COLO668 (cell line): ENCODE measurements around the gene RARRES2.
"Not testable (repeated sequence)": the region's sequence is repeated elsewhere in the genome, so short reads cannot be mapped to it uniquely, and the experiment has no call there.

Experiments
- DNase-seq: peaks from one replicate; lab custom pipeline; 2025; ENCODE audit not compliant: unreplicated experiment; lab: John Stamatoyannopoulos, UW

RARRES2 gene

DNA sequence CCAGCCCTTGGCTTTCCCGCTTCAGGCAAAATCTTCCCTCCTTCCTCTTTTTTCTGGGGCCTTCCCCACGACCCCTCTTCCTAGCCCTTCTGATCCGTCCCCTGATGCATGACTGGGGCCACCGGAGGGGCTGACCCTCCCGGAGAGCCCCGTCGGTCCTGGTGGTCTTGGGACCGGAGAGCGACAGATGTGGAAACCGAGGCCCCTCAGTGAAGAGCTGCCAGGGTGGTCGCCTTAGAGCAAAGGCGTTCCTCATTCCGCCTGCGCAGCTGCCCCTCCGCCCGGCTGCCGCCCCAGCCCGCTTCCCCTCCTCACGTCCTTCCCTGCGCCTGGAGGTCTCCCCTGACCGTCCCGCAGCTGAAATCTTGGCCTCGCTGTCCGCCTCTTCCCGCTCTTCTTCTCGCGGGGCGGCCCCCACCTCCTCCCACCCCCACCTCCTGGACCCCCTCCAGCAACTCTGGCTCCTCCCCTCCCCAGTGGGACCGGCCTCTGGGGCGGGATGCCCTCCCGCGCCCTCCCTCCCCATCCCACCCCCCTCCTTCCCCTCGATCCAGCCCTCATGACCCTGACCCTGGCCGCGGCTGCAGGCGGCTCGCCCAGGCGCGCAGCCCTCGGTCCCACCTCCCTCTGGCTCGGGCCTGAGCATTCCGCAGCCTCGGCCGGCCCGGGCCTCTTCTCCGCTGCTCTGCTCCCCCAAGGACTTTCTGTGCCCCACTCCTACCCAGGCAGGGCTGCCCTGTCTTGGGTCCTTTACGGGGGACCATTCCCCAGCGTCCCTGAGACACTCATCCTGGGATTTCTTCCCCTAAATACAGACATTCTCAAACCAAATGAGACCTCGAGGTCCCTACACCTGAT lies at the start of gene RARRES2:
TSS of gene RARRES2 (minus strand) at position 367 of the 858 bp plus-strand sequence. CDS start 1,020 bp downstream, outside the sequence.
- no peak for DNase-seq

DNA sequence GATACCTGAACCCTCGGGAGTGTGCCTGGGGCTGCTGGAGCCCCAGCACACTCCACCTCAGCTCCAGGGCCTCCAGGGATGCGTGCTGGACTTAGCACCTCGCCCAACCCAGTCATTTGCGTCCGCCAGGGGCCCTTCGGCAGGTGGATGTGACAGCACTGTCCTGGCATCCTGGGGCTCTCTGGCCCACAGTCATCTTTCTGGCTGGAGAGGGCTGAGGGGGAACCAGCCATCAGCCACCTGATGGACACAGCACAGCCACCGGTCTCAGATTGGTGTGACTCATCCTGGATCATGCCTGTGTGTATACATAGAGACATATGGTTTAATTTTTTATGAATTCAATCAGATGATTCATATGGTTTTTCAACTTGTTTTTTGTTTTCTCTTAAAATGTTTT lies 48.8 kb upstream of the RARRES2 start:
- DNase-seq: no peak

DNA sequence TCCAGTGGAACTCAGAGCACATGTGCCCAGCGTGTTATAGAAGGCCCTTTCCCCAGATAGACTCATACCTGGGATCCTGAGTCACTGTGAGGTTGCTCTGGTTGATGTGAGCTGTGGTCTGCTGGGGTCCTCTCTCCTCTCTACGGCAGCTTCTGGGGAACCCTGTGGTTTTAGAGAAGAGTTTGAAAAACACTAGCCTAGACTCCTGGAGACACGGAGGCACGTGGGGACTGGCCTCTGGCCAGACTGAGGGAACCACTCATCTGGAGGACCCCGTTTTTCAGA lies 48.0 kb upstream of the RARRES2 start:
- DNase-seq: no peak

GRCh38 chr7:150388709-150389531 lies 47.5 kb upstream of the RARRES2 start:
- no peak for DNase-seq

- no peak for DNase-seq
Observed at GRCh38 chr7:150388306-150388705, 46.9 kb upstream of the RARRES2 start.

- not testable (repeated sequence) for DNase-seq
Observed at GRCh38 chr7:150385884-150386283, 44.5 kb upstream of the RARRES2 start.

- peak; percentile 55 for DNase-seq
Observed at GRCh38 chr7:150385302-150385723, 43.9 kb upstream of the RARRES2 start.

DNA sequence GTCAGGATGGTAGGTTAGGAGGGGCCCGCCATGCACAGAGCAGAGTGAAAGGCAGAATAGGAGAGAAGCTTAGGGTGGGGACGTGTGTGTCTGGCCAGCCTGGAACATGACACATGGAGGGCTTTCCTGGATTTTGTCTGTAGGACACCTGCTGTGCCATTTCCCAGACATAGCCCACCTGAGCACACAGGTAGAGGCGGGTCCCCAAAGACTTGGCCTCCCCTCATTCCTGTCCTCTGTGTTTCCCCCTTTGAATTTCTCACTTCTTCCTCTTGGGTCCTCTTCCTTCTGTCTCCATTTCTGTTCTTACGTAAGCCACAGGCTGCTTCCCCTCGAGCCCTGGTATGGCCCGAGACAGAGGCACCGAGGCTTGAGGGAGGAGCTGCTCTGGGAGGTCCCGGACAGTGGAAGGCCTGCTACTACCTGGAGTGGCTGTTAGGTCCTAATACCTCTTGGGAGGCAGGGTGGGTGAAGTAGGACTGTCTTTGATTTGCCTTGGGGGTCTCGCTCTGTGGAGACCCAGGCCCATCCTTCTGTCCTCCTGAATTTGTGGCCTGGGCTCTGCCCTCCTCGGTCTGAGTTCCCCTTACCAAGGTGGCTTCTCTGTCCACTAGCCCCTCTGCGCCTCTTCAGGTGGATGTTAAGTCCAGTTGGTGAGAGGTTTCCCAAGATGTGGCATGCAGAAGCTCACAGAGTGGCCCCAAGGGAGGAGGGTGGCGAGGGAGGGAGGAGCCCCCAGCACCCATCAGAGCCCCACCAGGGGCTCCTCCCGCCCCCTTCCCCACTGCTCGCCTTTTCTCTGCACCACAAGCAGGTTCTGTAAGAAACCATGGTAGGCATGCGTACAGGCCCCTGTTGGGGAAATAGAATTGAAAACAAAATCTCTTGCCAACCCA lies 43.2 kb upstream of the RARRES2 start:
- no peak for DNase-seq

- peak; percentile 96 for DNase-seq
Observed at GRCh38 chr7:150383710-150384397, 42.4 kb upstream of the RARRES2 start.

DNA sequence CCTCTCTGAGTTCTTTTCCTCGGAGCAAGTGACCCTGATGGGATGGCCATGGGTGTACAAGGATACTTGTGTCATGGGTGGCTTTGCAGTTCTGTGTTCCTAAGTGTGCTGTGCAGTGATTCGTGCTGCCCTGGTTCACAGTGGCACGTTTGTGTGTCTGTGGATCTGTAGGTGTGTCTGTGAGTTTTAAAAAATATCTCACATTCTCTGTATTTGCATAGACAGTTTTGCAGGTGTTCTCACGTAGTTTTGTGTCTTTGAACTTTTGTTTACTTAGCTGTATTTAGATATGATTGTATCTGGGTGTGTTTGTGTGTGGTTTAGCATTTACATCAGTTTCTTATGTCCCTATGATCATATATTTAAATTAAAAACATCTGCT lies 41.4 kb upstream of the RARRES2 start:
- DNase-seq: no peak

GRCh38 chr7:150382123-150382843 lies 40.9 kb upstream of the RARRES2 start:
- peak; percentile 79 for DNase-seq

GRCh38 chr7:150381785-150382122 lies 40.3 kb upstream of the RARRES2 start:
- DNase-seq: no peak

GRCh38 chr7:150381096-150381495 lies 39.7 kb upstream of the RARRES2 start:
- DNase-seq: no peak

GRCh38 chr7:150380463-150380862 lies 39.0 kb upstream of the RARRES2 start:
- DNase-seq: no peak

- peak; percentile 31 for DNase-seq
Observed at GRCh38 chr7:150379441-150380379, 38.3 kb upstream of the RARRES2 start.

DNA sequence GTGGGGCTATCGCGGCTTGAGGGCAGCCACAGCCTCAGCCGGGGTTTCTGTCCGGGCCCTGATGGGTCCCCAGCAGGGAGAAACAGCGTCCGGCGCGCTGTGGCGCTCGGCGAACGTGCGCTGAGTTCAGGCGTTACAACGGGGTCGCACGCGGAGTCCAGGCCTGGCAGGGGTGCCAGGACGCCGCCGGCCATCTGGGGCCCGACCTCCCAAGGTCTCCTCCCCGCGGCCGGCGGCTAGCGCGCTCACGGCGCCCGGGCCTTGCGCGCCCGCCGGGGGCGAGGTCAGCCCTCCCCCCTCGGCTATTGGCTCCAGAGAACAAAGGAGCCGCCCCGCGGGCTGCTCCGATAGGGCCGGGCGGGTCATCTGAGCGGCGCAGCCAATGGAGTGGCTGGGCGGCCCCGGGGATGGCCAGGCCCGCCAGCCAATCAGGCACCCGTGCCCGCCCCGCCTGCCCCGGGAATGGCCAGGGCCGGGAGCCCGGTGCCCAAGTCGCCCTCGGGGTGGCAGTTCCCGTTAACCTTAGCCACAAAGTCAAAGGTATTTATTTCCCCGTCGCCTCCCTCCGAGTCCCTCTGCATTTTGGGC lies 37.5 kb upstream of the RARRES2 start, which contains the start of gene ZNF775:
TSS of gene ZNF775 (plus strand) at position 478 of the 588 bp plus-strand sequence. CDS start 9,141 bp downstream, outside the sequence.
- DNase-seq: peak; percentile 98

- peak; percentile 89 for DNase-seq
Observed at GRCh38 chr7:150378115-150378852, 36.9 kb upstream of the RARRES2 start.

DNA sequence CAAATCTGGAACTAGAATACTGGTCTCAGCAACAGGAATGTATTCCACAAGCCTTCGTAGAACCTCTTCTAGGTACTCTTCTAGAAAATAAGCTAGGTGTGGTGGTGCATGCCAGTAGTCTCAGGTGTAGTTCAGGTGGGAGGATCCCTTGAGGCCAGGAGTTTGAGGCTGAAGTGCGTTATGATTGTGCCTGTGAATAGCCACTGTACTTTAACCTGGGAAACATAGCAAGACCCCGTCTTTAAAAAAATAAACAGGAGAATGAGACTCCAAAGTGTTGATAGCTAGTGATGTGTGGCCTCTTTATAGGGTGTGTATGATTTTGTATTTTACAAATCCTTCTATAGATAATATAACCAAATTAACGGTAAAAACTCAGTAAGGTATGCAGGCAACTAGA lies 36.2 kb upstream of the RARRES2 start:
- no peak for DNase-seq
